ENCODE results near the gene ZBTB32.
"Not testable (repeated sequence)": the region's sequence is repeated elsewhere in the genome, so short reads cannot be mapped to it uniquely, and the experiment has no call there.

Gene ZBTB32, protein sequence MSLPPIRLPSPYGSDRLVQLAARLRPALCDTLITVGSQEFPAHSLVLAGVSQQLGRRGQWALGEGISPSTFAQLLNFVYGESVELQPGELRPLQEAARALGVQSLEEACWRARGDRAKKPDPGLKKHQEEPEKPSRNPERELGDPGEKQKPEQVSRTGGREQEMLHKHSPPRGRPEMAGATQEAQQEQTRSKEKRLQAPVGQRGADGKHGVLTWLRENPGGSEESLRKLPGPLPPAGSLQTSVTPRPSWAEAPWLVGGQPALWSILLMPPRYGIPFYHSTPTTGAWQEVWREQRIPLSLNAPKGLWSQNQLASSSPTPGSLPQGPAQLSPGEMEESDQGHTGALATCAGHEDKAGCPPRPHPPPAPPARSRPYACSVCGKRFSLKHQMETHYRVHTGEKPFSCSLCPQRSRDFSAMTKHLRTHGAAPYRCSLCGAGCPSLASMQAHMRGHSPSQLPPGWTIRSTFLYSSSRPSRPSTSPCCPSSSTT

GRCh38 chr19:35704218-35704617 is at the start of gene ZBTB32:
TSS of gene ZBTB32 (plus strand) at chr19:35704558. CDS start at chr19:35714627, 10,069 bp downstream.
- DNase-seq (ENCODE audit: low read depth in 2 of 2): no peak

- not testable (repeated sequence) for DNase-seq (ENCODE audit: low read depth in 2 of 2)
Observed at GRCh38 chr19:35654828-35655227, 49.5 kb upstream of the ZBTB32 start.

DNA sequence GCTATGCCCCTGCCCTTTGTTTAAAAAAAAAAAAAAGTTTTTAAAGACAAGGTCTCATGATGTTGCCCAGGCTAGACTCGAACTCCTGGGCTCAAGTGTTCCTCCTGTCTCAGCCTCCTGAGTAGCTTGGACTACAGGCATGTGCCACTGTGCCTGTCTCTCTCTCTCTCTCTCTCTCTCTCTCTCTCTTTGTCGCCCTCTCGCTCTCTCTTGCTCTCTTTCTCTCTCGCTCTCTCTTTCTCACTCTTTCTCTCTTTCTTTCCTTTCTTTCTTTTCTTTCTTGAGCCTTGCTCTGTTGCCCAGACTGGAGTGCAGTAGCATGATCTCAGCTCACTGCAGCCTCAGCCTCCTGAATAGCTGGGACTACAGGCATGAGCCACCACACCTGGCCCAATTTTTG is 48.8 kb upstream of the ZBTB32 start:
- DNase-seq (ENCODE audit: low read depth in 2 of 2): no peak

DNA sequence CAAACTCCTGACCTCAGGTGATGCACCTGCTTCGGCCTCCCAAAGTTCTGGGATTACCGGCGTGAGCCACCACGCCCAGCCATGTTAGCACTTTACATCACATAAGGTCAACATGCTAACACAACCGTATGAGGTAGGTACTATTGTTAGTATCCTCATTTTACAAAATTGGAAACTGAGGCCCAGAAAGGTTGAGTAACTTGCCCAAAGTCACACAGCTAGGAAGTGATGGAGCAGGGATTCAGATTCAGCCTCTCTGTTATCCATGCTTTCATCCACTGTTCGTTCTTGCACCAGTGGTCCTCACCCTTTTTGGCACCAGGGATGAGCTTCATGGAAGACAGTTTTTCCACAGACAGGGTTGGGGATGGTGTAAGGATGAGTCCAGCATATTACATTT is 47.7 kb upstream of the ZBTB32 start:
- no peak for DNase-seq (ENCODE audit: low read depth in 2 of 2)

DNA sequence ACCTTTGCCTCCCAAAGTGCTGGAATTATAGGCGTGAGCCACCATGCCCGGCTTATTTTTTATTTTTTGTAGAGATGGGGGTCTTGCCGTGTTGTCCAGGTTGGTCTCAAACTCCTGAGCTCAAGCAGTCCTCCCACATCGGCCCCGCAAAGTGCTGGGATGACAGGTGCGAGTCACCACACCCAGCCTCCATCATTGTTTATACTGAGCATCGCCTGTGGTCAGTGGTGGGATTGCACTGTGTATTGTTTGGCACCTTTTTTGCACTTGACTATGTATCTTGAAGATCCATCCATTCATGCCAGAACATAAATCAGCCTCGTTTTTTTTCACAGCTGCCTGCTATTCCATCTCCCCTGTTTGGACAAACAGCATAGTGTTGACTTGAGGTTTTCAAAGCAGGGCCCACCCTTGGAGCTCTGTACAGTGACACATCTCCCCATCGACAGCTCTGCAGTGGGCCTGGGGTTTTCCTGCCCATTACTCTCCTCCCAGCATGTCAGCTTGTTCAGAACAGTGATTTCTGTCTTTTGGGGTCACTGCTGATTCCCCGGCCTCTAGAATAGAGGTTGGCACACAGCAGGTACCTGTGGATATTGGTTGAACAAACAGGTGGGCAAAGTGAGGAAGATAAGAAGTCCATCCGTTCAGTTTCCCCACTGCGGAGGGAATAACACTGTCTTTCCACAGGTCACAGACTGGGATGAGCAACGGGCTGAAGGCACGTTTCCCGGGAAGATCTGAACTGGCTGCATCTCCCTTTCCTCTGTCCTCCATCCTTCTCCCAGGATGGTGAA is 46.3 kb upstream of the ZBTB32 start:
- no peak for DNase-seq (ENCODE audit: low read depth in 2 of 2)

- DNase-seq (ENCODE audit: low read depth in 2 of 2): no peak
Observed at GRCh38 chr19:35661995-35662340, 42.4 kb upstream of the ZBTB32 start.

DNA sequence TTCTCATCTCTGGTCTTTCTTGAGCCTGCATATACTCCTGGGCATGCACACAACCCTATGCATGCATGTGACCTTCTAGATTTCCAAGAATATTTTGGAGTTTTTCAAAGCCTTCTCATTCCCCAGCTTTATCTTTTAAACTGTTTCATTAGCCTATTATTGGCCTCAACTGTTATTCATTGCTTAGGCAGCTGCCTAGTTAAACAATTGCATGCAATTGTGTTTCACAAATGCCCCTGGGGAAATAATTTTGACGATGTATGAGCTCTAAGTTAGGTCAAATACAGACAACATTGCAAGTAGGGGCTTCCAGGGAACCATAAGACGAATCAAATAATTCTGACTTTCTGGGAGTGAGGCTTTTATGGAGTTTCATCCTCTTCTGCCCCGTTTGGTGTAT is 40.4 kb upstream of the ZBTB32 start:
- no peak for DNase-seq (ENCODE audit: low read depth in 2 of 2)

DNA sequence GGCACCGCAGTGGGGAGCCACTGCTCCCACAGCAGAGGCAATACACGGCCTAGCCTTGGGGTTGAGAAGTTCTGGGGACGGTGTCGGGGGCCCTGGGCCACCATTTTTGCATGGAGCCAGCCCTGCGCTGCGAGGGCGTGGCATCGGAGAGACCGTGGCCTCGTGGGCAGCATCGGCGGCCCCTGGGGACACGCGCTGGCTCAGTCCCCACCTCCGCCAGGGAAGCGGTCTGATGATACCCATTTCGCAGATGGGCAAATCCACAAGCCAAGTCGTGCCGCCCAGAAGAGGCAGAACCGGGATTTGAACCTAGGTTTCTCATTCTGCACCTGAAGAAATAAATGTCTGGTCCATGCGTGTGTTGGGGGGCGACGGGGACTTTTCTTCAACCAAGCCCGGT is 39.2 kb upstream of the ZBTB32 start:
- no peak for DNase-seq (ENCODE audit: low read depth in 2 of 2)

DNA sequence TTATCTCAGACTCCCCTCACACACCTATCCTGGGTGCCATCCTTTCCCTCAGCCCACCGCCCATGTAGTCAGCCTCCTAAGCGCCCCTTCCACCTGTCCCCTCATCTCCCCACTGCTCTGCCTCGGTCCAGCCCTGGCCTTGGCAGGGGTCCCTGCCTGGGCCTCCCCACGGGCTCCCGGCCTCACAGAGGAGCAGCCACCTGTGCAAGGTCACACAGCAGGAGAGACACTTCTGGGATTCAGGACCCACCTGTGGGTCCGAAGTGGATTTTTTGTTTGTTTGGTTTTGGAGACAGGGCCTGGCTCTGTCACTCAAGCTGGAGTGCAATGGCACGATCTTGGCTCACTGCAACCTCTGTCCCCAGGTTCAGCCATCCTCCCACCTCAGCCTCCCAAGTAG is 38.8 kb upstream of the ZBTB32 start:
- DNase-seq (ENCODE audit: low read depth in 2 of 2): no peak

- DNase-seq (ENCODE audit: low read depth in 2 of 2): no peak
Observed at GRCh38 chr19:35666251-35666913, 38.0 kb upstream of the ZBTB32 start, which contains the start of gene UPK1A. TSS of gene UPK1A (plus strand) at chr19:35666517. CDS start at chr19:35666813, 296 bp downstream.

DNA sequence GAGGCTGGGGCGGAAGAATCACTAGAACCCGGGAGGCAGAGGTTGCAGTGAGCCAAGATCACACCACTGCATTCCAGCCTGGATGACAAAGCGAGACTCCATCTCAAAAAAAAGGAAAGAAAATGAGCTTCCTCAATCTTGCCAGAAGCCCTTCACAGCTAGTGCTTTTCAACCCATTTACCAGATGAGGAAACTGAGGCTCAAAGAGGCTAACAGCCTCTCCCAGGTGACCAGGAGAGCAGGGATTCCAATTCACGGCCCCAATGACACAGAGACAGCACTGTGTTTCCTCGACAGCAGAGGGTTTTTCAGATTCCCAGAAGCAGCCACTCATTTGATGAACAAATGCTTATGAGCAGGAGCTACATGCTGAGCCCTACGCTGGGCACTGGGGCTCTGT is 34.8 kb upstream of the ZBTB32 start:
- DNase-seq (ENCODE audit: low read depth in 2 of 2): no peak

DNA sequence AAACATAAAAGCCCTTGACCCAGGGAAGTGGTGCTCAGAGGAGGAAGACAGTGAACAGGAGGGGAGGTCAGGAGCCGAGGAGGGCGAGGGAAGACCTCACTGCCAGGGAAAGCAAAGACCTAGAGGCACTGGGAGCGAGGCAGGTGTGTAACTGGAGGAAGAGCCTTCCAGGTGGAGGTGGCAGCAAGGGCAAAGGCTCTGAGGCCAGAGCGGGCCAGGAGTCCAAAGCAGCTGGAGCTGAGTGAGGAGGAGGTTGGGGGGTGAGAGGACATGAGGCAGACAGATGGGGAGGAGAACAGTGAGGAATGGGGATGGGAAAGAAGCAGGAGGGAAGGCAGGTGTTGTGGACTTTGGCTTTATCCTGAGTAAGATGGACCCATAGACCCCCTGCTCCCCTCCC is 34.4 kb upstream of the ZBTB32 start:
- no peak for DNase-seq (ENCODE audit: low read depth in 2 of 2)

DNA sequence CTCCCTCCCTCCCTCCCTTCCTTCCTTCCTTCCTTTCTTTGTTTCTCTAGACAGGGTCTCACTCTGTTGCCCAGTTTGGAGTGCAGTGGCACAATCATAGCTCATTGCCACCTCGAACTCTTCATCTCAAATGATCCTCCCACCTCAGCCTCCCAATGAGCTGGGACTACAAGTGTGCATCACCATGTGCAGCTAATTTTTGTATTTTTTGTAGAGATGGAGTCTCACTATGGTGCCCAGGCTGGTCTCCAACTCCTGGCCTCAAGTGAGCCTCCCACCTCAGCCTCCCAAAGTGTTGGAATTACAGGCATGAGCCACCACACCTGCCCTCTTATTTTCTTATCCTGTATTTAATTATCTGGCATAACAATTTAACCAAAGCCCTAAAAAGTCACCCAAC is 33.7 kb upstream of the ZBTB32 start:
- DNase-seq (ENCODE audit: low read depth in 2 of 2): no peak

- no peak for DNase-seq (ENCODE audit: low read depth in 2 of 2)
Observed at GRCh38 chr19:35671818-35672217, 32.5 kb upstream of the ZBTB32 start.

DNA sequence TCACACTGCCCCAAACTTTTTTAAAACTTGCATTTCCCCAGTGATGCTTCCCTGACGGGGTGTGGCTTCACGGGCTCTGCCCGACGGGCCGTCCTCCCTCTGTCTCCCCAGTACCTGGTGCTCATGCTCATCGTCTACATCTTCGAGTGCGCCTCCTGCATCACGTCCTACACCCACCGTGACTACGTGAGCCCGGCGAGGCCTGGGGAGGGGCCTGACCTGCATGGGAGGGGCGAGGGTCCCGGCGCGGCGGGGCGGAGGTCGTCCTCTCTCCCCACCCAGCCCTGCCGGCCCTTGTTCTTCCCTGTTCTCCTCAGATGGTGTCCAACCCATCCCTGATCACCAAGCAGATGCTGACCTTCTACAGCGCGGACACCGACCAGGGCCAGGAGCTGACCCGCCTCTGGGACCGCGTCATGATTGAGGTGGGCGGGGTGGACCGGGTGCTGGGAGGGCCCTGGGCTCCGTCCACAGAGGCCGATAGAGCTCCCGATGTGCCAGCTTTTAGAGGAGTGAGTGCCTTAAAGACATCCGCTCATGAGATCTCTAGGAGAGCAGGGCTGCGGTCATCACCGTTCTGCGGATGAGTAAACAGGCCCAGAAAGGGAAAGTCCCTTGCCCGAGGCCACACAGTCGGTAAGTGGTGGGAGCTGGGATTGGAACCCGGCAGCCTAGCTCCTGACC is 31.1 kb upstream of the ZBTB32 start:
- peak; percentile 6 to 12 for DNase-seq (ENCODE audit: low read depth in 2 of 2)

- no peak for DNase-seq (ENCODE audit: low read depth in 2 of 2)
Observed at GRCh38 chr19:35675589-35676140, 28.7 kb upstream of the ZBTB32 start.

DNA sequence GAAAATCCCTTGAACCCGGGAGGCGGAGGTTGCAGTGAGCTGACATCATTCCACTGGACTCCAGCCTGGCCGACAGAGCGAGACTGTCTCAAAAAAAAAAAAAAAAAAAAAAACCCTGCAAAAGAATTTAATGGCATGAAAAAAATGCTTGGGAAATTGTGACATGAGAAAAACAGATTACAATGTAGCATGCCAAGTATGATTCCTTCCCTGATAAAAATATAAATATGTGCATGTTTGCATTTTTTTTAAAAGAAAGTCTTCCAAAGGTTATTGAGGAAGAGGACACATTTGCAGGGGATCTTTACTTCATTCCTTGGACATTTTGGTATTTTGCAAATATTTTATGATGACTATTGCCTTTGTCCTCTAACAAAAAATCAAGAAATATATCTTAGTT is 14.5 kb upstream of the ZBTB32 start:
- no peak for DNase-seq (ENCODE audit: low read depth in 2 of 2)

- DNase-seq (ENCODE audit: low read depth in 2 of 2): not testable (repeated sequence)
Observed at GRCh38 chr19:35691106-35691505, 13.3 kb upstream of the ZBTB32 start.

- no peak for DNase-seq (ENCODE audit: low read depth in 2 of 2)
Observed at GRCh38 chr19:35692010-35692409, 12.3 kb upstream of the ZBTB32 start.

GRCh38 chr19:35693422-35693821 is 10.9 kb upstream of the ZBTB32 start:
- no peak for DNase-seq (ENCODE audit: low read depth in 2 of 2)

DNA sequence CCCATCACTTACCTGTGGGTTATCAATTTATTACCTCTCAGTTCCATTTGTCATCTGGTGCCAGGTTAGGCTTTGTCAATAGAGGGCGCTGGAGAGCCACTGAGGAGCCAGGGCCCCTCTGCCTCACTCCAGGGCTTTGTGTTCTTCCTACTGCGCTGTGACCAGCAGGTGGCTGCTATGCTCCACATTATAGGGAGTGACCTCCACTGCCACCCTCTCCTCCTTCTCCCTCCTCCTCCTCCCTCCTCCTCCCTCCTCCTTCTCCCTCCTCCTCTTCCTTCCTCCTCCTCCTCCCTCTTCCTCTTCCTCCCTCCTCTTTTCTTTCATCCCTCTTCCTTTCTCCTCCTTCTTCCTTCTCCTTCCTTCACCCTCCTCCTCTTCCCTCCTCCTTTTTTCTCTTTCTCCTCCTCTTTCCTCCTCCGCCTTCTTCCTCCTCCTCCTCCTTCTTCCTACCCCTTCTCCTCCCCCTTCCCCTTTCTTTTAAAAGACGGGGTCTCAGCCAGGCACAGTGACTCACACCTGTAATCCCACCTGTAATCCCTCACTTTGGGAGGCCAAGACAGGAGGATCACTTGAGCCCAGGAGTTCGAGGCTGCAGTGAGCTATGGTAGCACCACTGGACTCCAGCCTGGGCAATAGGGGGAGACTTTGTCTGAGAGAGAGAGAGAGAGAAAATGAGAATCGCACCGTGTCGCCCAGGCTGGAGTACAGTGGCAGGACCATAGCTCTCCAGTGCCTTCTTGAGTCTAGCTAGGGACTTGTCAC is 10.3 kb upstream of the ZBTB32 start:
- DNase-seq (ENCODE audit: low read depth in 2 of 2): peak; percentile 81 to 93

Data from stimulated activated CD4-positive, alpha-beta T cell treated with anti-CD3 and anti-CD28 coated beads, Interleukin-1b, Interleukin-23, amount 100 ng/mL, for 4 hours (primary cell).